GM12878 (cell line): ENCODE measurements around the gene ESR2. TPM values are rescaled to one million over a fixed set of nuclear protein-coding genes. Genes with fewer than 3 reads are reported as not detected.

Experiments
- CTCF ChIP-seq, 3 experiments: IDR thresholded peaks in 2 of 3; conservative IDR thresholded peaks in 1 of 3; 2 replicates each; pipeline ENCODE4 v1.5.1; 2011; ENCODE audit warnings: low read depth in 3 of 3, low read length in 3 of 3, mild to moderate bottlenecking in 3 of 3, control low read depth in 2 of 3, moderate library complexity in 2 of 3, inconsistent platforms in 1 of 3, mixed read lengths in 1 of 3; ENCODE audit not compliant: control insufficient read depth in 2 of 3, insufficient read depth in 1 of 3; ENCODE audit errors: extremely low read depth in 1 of 3
- EP300 ChIP-seq, 2 experiments: fragments of 150-350 bp in 1 of 2; IDR thresholded peaks; 2 replicates each; pipeline ENCODE4 v1.6.1; 2011 to 2012; ENCODE audit warnings: low read depth in 2 of 2, low read length in 2 of 2, borderline replicate concordance in 1 of 2, improper control_type of control experiment in 1 of 2, inconsistent platforms in 1 of 2; ENCODE audit not compliant: control insufficient read depth in 1 of 2
- KAT2A ChIP-seq: conservative IDR thresholded peaks from 2 replicates; pipeline ENCODE4 v1.6.1; 2011; ENCODE audit warnings: low read depth, low read length; ENCODE audit not compliant: control insufficient read depth
- MEF2B ChIP-seq: fragments of 450-650 bp; IDR thresholded peaks from 2 replicates; pipeline ENCODE4 v1.6.1; 2018; ENCODE audit warnings: mild to moderate bottlenecking, moderate library complexity; ENCODE audit not compliant: partially characterized antibody, poor library complexity, severe bottlenecking
- PRDM15 ChIP-seq: fragments of 450-650 bp; formaldehyde crosslinking; IDR thresholded peaks from 2 replicates; pipeline ENCODE4 v1.4.0; 2020; ENCODE audit warnings: mild to moderate bottlenecking, moderate library complexity
- ZBED1 ChIP-seq: IDR thresholded peaks from 2 replicates; pipeline ENCODE4 v1.6.1; 2016; ENCODE audit warnings: borderline replicate concordance
- ZBTB40 ChIP-seq: fragments of 450-650 bp; IDR thresholded peaks from 2 replicates; pipeline ENCODE4 v1.6.1; 2016; ENCODE audit warnings: mild to moderate bottlenecking, moderate library complexity, borderline replicate concordance
- polyA plus RNA-seq, 11 experiments: library from polyadenylated mRNA; depleted of rRNA in 4 of 11; unstranded in 6 of 11; stranded (reverse) in 5 of 11; fragments of >200 nt; fragmentation: Nextera tagmentation in 4 of 11; fragmentation: Illumina TruSeq in 1 of 11; extraction: Ambion mirVana in 4 of 11; extraction: Trizol in 1 of 11; gene quantifications; 1 replicate in 1 of 11; 2 replicates in 10 of 11; pipeline versions ENCODE4 v1.2.1 to v1.2.3, GENCODE V29; 2011 to 2016; ENCODE audit warnings: inconsistent platforms in 2 of 11, missing spikeins in 2 of 11, low read depth in 1 of 11
- total RNA-seq, 4 experiments: library from RNA; depleted of rRNA in 3 of 4; stranded (reverse); fragments of >200 nt in 3 of 4; fragmentation: Illumina TruSeq in 1 of 4; extraction: Trizol in 1 of 4; gene quantifications; 2 replicates each; pipeline versions ENCODE4 v1.2.1 to v1.2.3, GENCODE V29; 2013 to 2021

ESR2 gene
- total and polyA plus RNA-seq, 10 of the 15 experiments (the other 5 are each of a cell fraction or from before 2014, with no cell fraction given) = 0.29 to 2.6 (median 0.81) TPM

- no peak for TF ChIP-seq PRDM15 (CRISPR knock-in tag)
- TF ChIP-seq MEF2B = no peak
- no peak for TF ChIP-seq CTCF (IDR thresholded peaks at IDR 0.05 in 2 of 3, conservative IDR thresholded peaks at IDR 0.05 in 1 of 3; ENCODE audit: control insufficient read depth in 2 of 3, extremely low read depth in 1 of 3, insufficient read depth in 1 of 3, low read depth in 3 of 3, low read length in 3 of 3)
- TF ChIP-seq ZBED1 = no peak
- TF ChIP-seq ZBTB40 = no peak
- TF ChIP-seq EP300 (IDR thresholded peaks at IDR 0.05; ENCODE audit: borderline replicate concordance in 1 of 2, control insufficient read depth in 1 of 2, low read depth in 2 of 2, low read length in 2 of 2) = no peak
- TF ChIP-seq KAT2A = no peak
These were observed 60.5 kb downstream of the ESR2 start (continued) for GRCh38 chr14:64233531-64234190.
